Glutamatergic neuron (in vitro differentiated cells): ENCODE results near the gene RARA. TPM values are rescaled to one million over a fixed set of nuclear protein-coding genes. Genes with fewer than 3 reads are reported as not detected.

Experiments
- DNase-seq: peaks from one replicate; pipeline ENCODE4 v3.0.0; 2022
- H3K27ac Mint-ChIP-seq: one replicate; pipeline ENCODE4 v1.8.0; 2020; ENCODE audit warnings: mild to moderate bottlenecking, mixed read lengths, inconsistent platforms; ENCODE audit not compliant: unreplicated experiment
- H3K27me3 Mint-ChIP-seq: one replicate; pipeline ENCODE4 v1.8.0; 2020; ENCODE audit warnings: mild to moderate bottlenecking, moderate library complexity, mixed read lengths, inconsistent platforms; ENCODE audit not compliant: unreplicated experiment
- H3K36me3 Mint-ChIP-seq: one replicate; pipeline ENCODE4 v1.8.0; 2020; ENCODE audit warnings: mild to moderate bottlenecking, mixed read lengths, inconsistent platforms; ENCODE audit not compliant: unreplicated experiment
- H3K4me1 Mint-ChIP-seq: one replicate; pipeline ENCODE4 v1.8.0; 2020; ENCODE audit warnings: mild to moderate bottlenecking, low read depth, mixed read lengths, inconsistent platforms; ENCODE audit not compliant: unreplicated experiment
- H3K4me3 Mint-ChIP-seq: one replicate; pipeline ENCODE4 v1.8.0; 2020; ENCODE audit warnings: mild to moderate bottlenecking, mixed read lengths, inconsistent platforms; ENCODE audit not compliant: unreplicated experiment
- H3K9me3 Mint-ChIP-seq: one replicate; pipeline ENCODE4 v1.8.0; 2020; ENCODE audit warnings: mild to moderate bottlenecking, moderate library complexity, mixed read lengths, inconsistent platforms; ENCODE audit not compliant: unreplicated experiment
- total RNA-seq: library from RNA; stranded (reverse); fragmentation: NEBNext Ultra II Directional; extraction: Animal tissue kit (Norgen Biotek cat#: 25700); gene quantifications from one replicate; pipeline ENCODE4 v1.2.1, GENCODE V29; 2021; ENCODE audit not compliant: unreplicated experiment
- TF ChIP-seq, protein P1 (sequence below): fragments of 200-600 bp; sonication (generic); IDR thresholded peaks from one replicate; pipeline ENCODE4 v1.5.0; 2021; ENCODE audit not compliant: partially characterized antibody, unreplicated experiment

RARA gene
- total RNA-seq, 1 donor from 2014 or later: 26.2 TPM

- Mint-ChIP-seq H3K9me3 (no peaks in the 10 kb centered on the region), H3K4me3 (no peak overlapping the region), H3K36me3 (no peaks in the 10 kb centered on the region), H3K27me3 (peaks cover 3% of the 10 kb centered on the region), H3K27ac (no peak overlapping the region), H3K4me1 (peaks cover 15% of the 10 kb centered on the region)
- DNase-seq: no peak
- TF ChIP-seq, protein P1, sequence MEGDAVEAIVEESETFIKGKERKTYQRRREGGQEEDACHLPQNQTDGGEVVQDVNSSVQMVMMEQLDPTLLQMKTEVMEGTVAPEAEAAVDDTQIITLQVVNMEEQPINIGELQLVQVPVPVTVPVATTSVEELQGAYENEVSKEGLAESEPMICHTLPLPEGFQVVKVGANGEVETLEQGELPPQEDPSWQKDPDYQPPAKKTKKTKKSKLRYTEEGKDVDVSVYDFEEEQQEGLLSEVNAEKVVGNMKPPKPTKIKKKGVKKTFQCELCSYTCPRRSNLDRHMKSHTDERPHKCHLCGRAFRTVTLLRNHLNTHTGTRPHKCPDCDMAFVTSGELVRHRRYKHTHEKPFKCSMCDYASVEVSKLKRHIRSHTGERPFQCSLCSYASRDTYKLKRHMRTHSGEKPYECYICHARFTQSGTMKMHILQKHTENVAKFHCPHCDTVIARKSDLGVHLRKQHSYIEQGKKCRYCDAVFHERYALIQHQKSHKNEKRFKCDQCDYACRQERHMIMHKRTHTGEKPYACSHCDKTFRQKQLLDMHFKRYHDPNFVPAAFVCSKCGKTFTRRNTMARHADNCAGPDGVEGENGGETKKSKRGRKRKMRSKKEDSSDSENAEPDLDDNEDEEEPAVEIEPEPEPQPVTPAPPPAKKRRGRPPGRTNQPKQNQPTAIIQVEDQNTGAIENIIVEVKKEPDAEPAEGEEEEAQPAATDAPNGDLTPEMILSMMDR: no peak
Observed at GRCh38 chr17:40327735-40328385, 18.9 kb downstream of the RARA start.

GRCh38 chr17:40328386-40328766, 19.4 kb downstream of the RARA start:
- DNase-seq: no peak
- H3K4me1 Mint-ChIP-seq: peaks cover 10% of the 10 kb centered on the region
- peaks cover 3% of the 10 kb centered on the region for H3K27me3 Mint-ChIP-seq
- TF ChIP-seq, protein P1: no peak
- no peak overlapping the region for H3K27ac Mint-ChIP-seq
- H3K36me3 Mint-ChIP-seq: no peaks in the 10 kb centered on the region
- H3K9me3 Mint-ChIP-seq: no peaks in the 10 kb centered on the region
- no peak overlapping the region for H3K4me3 Mint-ChIP-seq

- TF ChIP-seq, protein P1: no peak
- H3K27me3 Mint-ChIP-seq: peaks cover 3% of the 10 kb centered on the region
- no peak for DNase-seq
- peaks cover 8% of the 10 kb centered on the region for H3K4me1 Mint-ChIP-seq
- H3K36me3 Mint-ChIP-seq: no peaks in the 10 kb centered on the region
- no peak overlapping the region for H3K4me3 Mint-ChIP-seq
- H3K27ac Mint-ChIP-seq: no peak overlapping the region
- H3K9me3 Mint-ChIP-seq: no peaks in the 10 kb centered on the region
Observed at GRCh38 chr17:40329839-40330794, 21.1 kb downstream of the RARA start.

- peaks cover 8% of the 10 kb centered on the region for H3K4me1 Mint-ChIP-seq
- no peaks in the 10 kb centered on the region for H3K9me3 Mint-ChIP-seq
- TF ChIP-seq, protein P1: no peak
- no peak overlapping the region for H3K27ac Mint-ChIP-seq
- H3K27me3 Mint-ChIP-seq: peaks cover 3% of the 10 kb centered on the region
- H3K36me3 Mint-ChIP-seq: no peaks in the 10 kb centered on the region
- no peak for DNase-seq
- H3K4me3 Mint-ChIP-seq: no peak overlapping the region
Observed at GRCh38 chr17:40330850-40331470, 22.0 kb downstream of the RARA start.
